Suppressor macrophage (primary cell): ENCODE measurements around the gene HDAC7.
"Not testable (repeated sequence)": the region's sequence is repeated elsewhere in the genome, so short reads cannot be mapped to it uniquely, and the experiment has no call there.

ENCODE experiments used
- DNase-seq, 4 experiments: peaks; one replicate each; pipeline ENCODE4 v3.0.0-alpha.2; 2020 to 2022

HDAC7 gene

DNA sequence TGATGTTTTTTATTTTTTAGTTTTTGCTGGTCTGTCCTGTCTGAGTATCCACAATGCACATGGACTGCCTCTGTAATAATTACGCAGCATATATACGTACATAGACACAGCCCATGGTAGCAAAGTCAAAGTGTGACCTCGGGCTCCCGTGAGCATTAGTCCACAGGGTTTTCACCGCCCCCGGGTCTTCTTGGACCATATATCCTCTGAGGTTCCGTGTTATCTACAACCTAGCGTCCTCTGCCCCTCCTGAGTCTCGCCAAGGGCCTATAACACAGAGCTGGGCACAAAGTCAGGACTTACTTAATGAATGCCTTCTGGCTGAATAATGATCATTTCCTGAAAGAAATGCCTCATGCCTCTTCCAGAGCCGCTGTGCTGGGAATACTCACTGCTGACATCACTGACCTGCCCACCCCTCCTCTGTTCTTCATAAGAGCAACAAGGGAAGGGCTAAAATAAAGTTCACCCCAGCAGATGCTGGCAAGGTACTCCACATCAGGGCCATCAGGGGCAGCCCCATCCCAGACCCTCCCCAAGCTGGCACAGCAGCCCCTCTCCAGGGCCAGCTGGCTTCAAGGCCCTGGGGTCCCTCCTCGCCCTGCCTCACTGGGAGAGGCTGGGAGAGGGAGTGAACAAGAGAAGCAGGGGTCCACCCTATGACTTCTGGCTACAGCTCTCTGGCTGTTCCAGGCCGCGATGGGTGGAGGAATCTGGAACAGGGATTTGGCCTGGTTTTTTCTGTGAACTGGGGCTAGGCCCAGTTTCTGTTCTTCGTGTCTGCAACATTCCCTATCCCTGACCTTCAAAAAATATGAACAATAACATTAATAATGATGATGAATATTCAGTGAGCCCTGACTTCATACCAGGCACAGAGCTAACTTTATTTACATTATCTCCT lies 7.9 kb downstream of the HDAC7 start:
- peak in 3 of 4 experiments; percentile 51 to 65 (median 54) for DNase-seq

DNA sequence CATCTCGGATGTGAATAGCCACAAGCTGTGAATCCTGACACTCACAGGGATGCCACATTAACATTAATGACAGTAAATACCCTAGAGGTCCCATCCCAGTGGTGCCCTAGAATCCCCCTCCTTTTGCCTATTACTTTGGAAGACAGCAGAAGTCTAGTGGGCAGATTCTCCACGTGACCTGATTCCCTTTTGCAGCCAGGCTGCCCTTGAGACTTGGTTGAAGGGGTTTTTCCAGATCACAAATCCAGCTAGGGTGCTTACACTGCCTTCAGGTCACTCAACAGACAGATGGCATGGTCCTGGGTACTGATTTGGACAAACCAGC lies 8.7 kb downstream of the HDAC7 start:
- DNase-seq, result peak in 3 of 4 experiments; percentile 58 to 61 (median 60)

DNA sequence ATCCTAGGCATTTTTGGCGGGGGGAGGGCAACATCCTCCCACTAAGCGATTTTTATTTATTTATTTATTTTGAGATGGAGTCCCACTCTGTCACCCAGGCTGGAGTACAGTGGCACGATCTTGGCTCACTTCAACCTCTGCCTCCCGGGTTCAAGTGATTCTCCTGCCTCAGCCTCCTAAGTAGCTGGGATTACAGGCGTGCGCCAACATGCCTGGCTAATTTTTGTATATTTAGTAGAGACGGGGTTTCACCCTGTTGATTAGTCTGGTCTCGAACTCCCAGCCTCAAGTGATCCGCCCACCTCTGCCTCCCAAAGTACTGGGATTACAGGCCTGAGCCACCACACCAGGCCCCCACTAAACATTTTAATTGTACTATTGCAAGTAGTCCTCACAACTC lies 10.2 kb downstream of the HDAC7 start:
- DNase-seq, result not testable (repeated sequence)

- DNase-seq, result peak; percentile 47 to 70 (median 60)
These were observed 10.9 kb downstream of the HDAC7 start for GRCh38 chr12:47808574-47809365.

DNA sequence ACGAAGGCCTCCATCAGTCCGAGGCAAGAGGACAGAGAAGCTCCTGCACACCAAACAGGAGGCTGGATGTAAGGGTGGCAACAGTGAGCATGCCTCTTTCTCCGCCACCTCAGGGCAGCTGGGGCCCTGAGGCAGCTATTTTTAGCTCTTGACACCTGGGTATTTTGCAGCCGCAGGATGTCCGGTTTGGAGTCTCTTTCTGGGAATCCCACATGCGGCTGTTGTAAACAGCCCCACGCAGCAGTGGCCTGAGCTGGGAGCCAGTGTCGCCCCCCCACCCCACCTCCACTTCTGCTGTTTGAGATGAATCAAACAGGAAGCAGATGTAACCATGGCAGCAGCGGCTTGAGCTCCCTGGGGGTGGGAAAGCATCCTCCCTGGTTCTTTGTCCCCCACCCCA lies 11.7 kb downstream of the HDAC7 start:
- DNase-seq, result peak in 3 of 4 experiments; percentile 30 to 55 (median 54)

GRCh38 chr12:47807338-47807737 lies 12.4 kb downstream of the HDAC7 start:
- DNase-seq, result no peak

- DNase-seq, result no peak
These were observed 14.3 kb downstream of the HDAC7 start for GRCh38 chr12:47805417-47805816.

- DNase-seq, result no peak
These were observed 15.5 kb downstream of the HDAC7 start for GRCh38 chr12:47804171-47804570.

DNA sequence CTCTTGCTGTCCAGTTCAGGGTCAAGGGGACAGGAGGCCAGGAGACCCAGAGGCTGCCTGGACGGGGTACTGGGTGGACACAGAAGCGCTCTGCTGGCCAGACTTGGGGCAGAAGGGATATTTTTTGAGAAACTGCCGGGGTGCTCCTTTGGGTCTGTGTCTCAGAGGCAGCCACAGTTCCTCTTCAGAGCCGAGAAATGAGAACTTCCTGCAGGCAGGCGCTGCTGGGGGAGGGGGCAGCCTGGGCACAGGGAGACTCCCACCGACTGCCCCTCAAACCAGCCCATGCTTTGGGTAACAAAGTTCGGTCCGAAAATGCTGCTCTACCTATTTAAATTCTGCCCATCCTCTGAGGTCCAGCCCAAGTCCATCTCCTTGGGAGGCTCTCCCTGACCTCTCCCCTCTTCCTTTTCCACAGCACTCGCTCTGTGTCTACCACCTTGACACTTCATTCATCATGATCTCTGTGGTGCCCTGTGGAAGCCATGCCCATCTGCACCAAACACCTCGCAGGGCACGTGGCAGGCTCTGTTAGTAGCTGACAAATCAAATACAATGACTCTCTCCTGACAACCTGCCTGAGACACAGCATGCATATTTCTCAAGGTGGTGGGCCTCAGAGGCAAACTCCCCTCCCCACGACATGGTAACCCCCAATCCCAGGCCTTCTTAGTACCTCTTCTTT lies 16.4 kb downstream of the HDAC7 start:
- DNase-seq, result peak; percentile 49 to 71 (median 68)

DNA sequence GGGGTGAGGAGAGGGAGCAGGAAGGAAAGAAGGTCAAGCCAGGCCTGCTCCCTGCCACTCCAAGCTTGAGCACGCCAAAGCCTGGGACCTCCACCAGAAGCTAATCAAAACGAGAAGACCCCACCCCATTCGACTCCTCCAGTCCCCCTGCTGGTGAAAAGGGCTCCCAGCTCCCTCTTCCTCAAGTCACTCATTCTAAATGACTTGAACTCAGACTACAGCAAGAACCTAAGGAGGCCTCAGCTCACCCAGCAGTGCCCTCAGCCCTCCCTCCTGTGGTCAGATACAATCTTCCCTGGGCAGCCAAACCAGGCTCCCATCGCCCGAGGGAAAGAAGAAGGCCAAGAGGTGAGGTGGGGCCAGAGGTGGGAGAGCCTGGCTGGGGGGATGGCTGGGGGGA lies 17.4 kb downstream of the HDAC7 start:
- no peak for DNase-seq

GRCh38 chr12:47801904-47802246 lies 17.8 kb downstream of the HDAC7 start:
- no peak for DNase-seq

DNA sequence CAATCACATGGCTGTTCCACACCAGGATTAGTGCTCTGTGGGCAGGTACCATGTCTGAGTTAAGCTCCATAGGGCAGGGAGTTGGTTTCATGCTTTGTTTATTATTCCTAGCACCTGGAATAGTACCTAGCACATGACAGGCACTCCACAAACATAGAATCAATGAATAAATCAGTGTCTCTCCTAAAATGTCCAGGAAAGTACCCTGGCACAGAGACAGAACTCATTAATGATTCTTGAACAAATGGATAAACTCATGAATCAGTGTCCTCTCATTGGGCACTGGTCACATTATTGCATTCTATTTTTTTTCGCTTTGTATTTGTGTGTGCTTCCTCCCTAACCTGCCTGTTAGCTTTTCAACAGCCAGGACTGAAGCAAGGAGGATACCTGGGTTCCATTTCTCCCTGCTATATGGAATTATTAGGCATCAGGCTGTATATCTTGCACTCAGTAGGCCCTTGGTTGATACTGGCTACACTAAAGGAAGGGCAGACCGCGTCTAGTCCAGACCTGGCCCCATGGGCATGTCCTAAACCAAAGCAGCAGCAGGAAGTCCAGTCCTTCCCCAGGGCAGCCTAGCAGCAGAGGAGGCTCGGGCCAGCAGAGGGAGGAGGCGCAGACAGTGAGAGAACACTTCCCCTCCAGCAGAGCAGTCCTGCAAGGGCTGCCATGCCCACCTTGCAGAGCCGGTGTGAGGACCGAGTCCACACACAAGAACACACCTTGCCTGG lies 18.4 kb downstream of the HDAC7 start:
- DNase-seq, result peak; percentile 55 to 83 (median 78)

DNA sequence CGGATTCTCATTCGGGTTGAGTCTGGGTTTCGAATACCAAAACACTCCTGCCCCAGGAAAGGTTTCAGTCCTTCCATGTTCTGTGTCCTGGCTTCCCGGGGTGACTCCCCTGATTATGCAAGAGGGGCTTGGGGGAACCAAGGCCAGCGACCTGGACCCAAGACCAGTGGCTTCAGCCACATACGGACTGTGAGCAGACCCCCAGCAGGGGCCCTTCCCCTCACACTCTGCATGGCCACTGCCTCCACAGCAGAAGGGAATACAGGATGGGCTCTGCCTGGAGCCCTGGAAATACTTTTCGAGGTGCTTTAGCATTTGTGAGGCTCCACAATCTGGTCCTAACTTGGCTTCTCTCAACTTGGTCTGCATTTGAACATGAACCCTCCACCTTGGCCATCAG lies 19.1 kb downstream of the HDAC7 start:
- no peak for DNase-seq

- peak; percentile 38 to 72 (median 58) for DNase-seq
These were observed 20.2 kb downstream of the HDAC7 start for GRCh38 chr12:47799357-47799955.

DNA sequence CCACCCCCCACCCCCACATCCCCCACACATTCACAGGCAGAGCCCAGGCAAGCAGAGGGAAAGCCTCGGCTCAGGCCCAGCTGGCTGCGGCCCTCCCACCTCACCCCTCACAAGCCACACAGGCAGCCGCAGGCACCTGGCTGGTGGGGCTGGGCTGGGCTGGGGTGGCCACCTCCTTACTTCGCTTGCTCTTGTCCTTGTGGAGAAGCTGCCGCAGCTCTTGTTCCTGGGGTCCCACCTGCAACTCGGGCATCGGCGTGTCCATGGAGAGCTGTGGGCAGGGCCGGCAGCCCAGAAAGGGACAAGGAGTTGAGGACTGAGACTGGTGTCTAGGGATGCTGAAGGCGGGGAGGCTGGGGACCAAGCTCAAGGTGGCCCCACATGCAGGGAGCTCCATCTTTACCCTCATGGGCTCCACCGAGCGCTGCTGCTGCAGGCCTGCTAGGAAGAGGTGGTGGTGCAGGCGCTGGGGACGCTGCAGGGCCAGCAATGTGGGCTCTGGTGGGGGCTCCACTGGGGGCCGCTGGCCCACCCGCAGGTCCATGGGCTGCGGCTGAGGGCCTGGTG lies 21.2 kb downstream of the HDAC7 start:
- DNase-seq, result no peak

DNA sequence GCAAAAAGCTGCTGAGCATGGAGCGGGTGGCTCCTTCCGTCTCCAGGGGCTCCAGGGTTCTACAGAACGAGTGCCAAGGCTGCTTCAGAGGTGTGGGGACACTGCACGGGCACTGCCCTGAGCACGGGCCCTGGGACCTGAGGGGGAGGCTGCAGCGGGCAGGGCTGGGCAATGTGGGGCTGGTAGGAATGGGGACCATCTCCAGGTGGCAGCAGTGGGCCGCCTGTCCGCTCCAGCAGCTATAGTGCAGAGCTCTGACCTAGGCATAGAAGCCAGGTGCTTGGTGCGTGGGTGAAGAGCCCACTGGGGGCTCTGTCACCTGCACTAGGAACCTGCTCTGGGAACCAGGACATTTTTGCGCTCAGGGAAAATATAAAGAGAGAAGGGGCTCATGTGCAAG lies 22.3 kb downstream of the HDAC7 start:
- DNase-seq, result peak in 1 of 4 experiments; percentile 44

DNA sequence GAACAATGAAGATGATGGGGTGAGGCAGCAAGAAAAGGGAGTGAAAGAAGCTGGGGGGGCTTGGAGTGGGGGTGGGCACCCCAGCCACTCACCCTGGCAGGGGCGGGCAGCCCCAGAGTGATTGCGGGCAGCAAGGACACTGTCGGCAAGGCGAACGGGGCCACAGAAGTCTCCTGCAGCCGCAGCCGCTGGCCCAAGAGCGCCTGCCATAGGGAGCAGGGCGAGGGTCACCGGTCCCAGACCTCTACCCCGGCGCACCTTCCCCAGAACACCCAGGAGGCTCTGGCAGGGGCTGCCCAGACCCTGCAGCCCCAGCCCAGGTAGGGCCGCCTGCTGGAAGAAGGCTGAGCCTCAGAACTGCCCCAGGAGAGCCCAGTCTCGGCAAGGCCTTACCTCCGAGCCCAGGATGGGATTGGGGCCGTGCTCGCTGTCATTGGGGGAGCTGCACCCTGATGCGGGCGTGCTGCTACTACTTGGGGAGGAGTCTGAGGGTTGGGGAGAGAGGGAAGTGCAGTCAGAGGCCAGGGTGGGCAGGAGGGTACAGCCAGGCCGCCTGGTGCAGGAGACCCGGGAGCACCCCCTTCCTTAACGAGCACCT lies 23.8 kb downstream of the HDAC7 start:
- DNase-seq, result no peak

DNA sequence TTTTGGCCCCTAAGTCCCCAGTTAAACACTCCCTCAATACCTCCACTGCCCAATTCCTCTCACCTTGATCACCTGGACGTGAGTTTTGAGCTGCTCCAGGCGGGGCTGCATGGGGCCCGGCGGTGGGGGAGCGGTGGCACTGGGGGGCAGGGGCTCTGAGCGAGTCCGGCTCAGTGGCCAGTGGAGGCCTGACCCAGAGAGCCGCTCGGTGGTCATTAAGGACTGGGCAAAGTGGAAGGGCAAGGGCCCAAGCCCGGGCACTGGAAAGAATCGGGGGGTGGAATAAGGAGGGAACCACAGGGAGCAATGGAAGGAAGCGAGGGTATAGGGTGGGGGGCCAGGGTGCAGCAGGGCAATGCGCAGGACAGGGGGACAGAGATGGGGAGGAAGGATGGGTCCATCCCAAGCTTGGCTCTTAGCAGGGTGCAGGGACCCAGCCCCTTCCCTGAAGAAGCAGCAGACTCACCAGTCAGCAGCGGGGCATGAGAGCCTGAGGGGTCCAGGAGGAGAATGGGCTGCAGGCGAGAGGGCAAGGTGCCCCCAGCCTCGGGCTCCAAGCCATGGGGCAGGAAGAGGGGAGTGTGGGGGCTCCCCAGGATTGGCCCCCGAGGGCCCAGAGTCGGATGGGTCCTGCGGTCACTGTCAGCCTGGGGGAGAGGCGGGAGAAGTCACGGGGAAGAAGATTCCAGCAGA lies 24.4 kb downstream of the HDAC7 start:
- no peak for DNase-seq

DNA sequence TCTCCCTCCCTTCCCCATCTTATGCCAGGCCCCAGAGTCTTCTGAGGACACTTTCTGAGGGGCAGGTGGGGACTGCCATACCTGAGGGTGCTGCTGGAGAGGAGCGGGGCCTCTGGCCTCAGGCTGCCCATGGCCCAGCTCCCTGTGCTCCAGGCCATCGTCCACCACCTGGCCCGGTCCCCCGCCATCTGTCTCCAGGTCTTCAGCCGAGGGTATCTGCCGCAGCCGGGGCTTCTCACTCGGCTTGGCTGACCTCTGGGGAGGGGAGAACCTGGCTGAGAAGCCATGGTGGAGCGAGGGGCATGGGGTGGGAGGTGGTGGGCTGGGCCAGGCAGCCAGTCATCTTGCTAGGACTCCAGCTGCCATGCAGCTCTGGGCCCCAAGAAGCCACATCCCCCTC lies 25.0 kb downstream of the HDAC7 start:
- no peak for DNase-seq

DNA sequence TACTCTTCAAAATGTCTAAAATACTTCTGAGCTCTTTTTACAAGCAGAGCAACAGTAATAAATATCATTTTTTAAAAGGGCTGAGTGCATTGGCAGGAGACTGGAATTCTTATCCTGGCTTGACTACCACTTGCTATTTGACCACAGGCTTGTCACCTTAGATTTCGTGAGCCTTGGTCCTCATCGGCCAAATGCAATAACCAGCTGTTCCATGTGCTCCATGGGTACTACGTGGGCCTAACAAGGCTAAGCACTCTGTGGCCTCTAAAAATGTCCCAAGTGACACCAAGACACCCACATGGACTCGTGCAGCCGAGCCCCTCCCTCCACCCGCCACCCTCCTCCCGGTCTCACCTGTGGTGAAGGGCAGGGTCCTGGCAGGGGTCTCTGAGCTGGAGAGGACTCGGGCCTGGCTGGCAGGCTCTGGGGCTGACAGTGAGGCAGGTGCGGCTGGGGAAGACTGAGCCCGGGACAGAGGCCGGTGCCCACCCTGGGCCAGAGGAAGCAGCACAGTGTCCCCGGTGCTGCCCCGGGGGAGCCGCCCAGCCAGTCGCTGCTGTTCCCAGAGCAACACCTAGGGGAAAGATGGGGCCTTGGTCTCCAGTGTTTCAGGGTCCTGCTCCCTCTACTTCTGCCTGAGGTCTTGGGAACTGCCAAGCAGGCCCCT lies 26.6 kb downstream of the HDAC7 start:
- no peak for DNase-seq
